ENCODE results near the gene GRM4.

GRM4 gene

GRCh38 chr6:34071136-34071883 is 74.6 kb downstream of the GRM4 start:
- no peak overlapping the region for H3K27ac ChIP-seq
- H3K27me3 ChIP-seq (ENCODE audit: insufficient read depth, low read depth, severe bottlenecking), result no peaks in the 10 kb centered on the region
- H3K4me3 ChIP-seq (ENCODE audit: low read depth, low read length), result no peak overlapping the region
- TF ChIP-seq, protein P1, sequence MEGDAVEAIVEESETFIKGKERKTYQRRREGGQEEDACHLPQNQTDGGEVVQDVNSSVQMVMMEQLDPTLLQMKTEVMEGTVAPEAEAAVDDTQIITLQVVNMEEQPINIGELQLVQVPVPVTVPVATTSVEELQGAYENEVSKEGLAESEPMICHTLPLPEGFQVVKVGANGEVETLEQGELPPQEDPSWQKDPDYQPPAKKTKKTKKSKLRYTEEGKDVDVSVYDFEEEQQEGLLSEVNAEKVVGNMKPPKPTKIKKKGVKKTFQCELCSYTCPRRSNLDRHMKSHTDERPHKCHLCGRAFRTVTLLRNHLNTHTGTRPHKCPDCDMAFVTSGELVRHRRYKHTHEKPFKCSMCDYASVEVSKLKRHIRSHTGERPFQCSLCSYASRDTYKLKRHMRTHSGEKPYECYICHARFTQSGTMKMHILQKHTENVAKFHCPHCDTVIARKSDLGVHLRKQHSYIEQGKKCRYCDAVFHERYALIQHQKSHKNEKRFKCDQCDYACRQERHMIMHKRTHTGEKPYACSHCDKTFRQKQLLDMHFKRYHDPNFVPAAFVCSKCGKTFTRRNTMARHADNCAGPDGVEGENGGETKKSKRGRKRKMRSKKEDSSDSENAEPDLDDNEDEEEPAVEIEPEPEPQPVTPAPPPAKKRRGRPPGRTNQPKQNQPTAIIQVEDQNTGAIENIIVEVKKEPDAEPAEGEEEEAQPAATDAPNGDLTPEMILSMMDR (IDR thresholded peaks at IDR 0.05; ENCODE audit: low read depth, low read length), result no peak
- no peak for DNase-seq
- H3K36me3 ChIP-seq, result no peaks in the 10 kb centered on the region; the same call in 1 of the 2 replicates
- H3K9me3 ChIP-seq (ENCODE audit: severe bottlenecking), result no peaks in the 10 kb centered on the region

DNA sequence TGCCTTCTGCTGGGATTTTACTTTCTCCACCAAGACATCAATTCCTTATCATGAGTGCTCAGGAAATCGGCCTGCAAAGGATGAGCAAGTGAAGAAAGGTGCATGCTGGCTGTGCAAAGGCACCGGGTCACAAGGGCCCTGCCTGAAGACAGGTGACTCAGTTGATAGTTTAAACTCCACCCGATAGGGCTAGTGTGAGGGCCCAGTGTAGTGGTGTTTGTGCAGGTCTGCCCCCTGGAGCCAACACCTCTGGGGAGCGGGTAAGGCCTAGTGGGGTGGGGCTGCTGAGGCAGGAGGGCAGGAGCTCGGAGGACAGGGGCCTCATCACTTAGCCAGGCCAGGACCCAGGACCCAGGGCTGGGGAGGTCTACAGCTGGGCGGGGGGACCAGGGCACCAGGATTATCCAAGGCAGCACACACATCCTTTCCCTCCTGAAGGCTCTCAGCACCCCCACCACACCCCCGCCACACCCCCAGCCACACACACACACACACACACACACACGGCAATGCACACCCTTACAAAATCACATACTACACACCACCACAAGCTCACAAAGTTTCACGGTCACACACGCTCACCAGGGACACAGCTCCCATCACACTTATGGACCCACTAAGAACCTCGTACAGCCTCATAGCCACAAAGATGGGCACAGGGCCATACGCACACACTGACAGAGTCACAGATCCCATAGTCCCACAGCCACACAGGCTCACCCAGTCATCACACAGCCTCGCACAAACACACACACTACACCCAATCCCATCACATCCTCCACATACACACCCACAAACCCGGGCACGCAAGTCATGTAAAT is 75.4 kb downstream of the GRM4 start:
- Histone ChIP-seq H3K4me3 (ENCODE audit: low read depth, low read length) (no peak overlapping the region), H3K36me3 (no peaks in the 10 kb centered on the region; the same call in 1 of the 2 replicates), H3K27me3 (ENCODE audit: insufficient read depth, low read depth, severe bottlenecking) (no peaks in the 10 kb centered on the region), H3K27ac (peak overlapping the region; percentile 53), H3K9me3 (ENCODE audit: severe bottlenecking) (no peaks in the 10 kb centered on the region)
- TF ChIP-seq, protein P1 (IDR thresholded peaks at IDR 0.05; ENCODE audit: low read depth, low read length), result 0 out of 2 replicates have a peak, but pooled peaks have one; percentile 10
- peak; percentile 55 for DNase-seq

- H3K9me3 ChIP-seq (ENCODE audit: severe bottlenecking), result no peaks in the 10 kb centered on the region
- no peaks in the 10 kb centered on the region for H3K27me3 ChIP-seq (ENCODE audit: insufficient read depth, low read depth, severe bottlenecking)
- DNase-seq, result peak; percentile 65
- TF ChIP-seq, protein P1 (IDR thresholded peaks at IDR 0.05; ENCODE audit: low read depth, low read length), result peak; percentile 27; the same call in 1 of the 2 replicates
- peak overlapping the region; percentile 53 for H3K27ac ChIP-seq
- no peaks in the 10 kb centered on the region for H3K36me3 ChIP-seq
- no peak overlapping the region for H3K4me3 ChIP-seq (ENCODE audit: low read depth, low read length)
Observed at GRCh38 chr6:34068462-34069044, 77.3 kb downstream of the GRM4 start.

DNA sequence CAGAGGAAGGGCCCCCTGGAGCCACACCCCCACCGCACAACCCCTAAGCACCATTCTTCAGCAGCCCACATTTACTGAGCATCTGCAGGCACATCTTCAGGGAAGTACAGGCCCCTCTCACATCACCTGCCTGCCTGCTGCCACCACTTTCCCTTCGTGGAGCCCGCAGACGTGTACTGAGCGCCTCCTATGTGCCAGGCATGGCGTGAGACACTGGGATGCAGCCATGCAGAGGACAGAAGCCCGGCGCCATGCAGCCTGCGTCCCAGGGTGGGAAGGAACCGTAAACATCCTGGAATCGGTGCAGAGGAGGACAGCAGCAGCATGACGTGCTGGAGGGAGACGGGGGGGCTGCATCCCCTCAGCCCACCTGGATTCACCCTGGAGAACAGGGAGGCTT is 78.1 kb downstream of the GRM4 start:
- DNase-seq, result peak; percentile 71
- H3K36me3 ChIP-seq, result no peaks in the 10 kb centered on the region; the same call in 1 of the 2 replicates
- no peaks in the 10 kb centered on the region for H3K27me3 ChIP-seq (ENCODE audit: insufficient read depth, low read depth, severe bottlenecking)
- no peaks in the 10 kb centered on the region for H3K9me3 ChIP-seq (ENCODE audit: severe bottlenecking)
- TF ChIP-seq, protein P1 (IDR thresholded peaks at IDR 0.05; ENCODE audit: low read depth, low read length), result peak; percentile 73
- H3K4me3 ChIP-seq (ENCODE audit: low read depth, low read length), result no peak overlapping the region
- peak overlapping the region; percentile 1; the same call in 1 of the 2 replicates for H3K27ac ChIP-seq

DNA sequence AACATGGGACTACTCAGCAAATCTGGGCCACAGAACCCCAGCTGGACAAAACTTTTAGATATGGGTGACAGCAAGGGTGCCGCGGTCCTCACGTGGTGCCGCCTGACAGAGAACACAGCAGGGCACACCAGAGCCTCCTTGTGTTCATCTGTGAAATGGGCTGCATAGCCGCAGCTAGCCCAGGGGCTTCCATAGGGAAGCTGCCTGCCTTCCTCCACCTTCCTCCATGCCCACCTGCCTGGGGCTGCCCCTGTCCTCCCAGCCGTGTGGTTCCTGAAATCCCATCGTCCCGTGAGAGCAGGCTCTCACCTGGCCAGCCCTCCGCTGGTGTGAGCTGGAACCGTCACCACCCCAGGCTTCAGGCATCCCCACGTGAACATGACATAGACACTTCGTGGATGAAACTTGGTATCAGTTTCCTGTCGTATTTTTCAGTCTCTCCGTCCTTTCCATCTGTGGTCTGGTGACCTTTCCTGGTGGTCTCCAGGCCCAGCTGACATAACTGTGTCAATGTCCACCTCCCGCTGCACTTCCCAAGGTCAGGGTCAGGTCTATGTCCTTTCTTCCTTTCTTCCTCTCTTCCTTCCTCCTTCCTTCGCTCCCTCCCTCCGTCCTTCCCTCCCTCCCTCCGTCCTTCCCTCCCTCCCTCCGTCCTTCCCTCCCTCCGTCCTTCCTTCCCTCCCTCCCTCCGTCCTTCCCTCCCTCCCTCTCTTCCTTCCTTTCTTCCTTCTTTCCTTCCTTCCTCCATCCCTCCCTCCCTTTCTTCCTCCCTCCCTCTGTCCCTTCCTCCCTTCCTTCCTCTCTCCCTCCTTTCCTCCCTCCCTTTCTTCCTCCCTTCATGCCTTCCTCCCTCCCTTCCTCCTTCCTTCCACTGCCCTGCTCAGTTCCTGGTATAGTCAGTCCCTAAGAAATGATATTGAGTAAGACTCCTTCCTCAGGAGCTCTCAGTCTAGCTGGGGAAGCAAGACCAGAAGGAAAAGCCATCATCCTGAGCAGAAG is 78.8 kb downstream of the GRM4 start:
- H3K27me3 ChIP-seq (ENCODE audit: insufficient read depth, low read depth, severe bottlenecking), result no peaks in the 10 kb centered on the region
- TF ChIP-seq, protein P1 (IDR thresholded peaks at IDR 0.05; ENCODE audit: low read depth, low read length), result peak; percentile 29
- no peak overlapping the region for H3K4me3 ChIP-seq (ENCODE audit: low read depth, low read length)
- peak overlapping the region; percentile 1; the same call in 1 of the 2 replicates for H3K27ac ChIP-seq
- no peaks in the 10 kb centered on the region for H3K9me3 ChIP-seq (ENCODE audit: severe bottlenecking)
- H3K36me3 ChIP-seq, result peaks cover 7% of the 10 kb centered on the region
- DNase-seq, result no peak
